Activated CD4-positive, alpha-beta memory T cell treated with anti-CD3 and anti-CD28 coated beads, Interleukin-2, amount 10 ng/mL, durations not matched to agents 7 days and 5 days (primary cell): Measurements from ENCODE around the gene CYB561A3. TPM values are rescaled to one million over a fixed set of nuclear protein-coding genes. Genes with fewer than 3 reads are reported as not detected.
"Not testable (repeated sequence)": the region's sequence is repeated elsewhere in the genome, so short reads cannot be mapped to it uniquely, and the experiment has no call there.

Source experiments
- CTCF ChIA-PET: fragments of 350-600 bp; sonication (Branson Sonifier 250); formaldehyde crosslinking; loops from one replicate; lab custom pipeline; 2021; ENCODE audit warnings: antibody characterized with exemption, inconsistent platforms; lab: Charles Lee
- POLR2A ChIA-PET: fragments of 350-600 bp; sonication (Branson Sonifier 250); formaldehyde crosslinking; loops from one replicate; lab custom pipeline; 2021; ENCODE audit warnings: antibody characterized with exemption; lab: Charles Lee
- DNase-seq: peaks from one replicate; pipeline ENCODE4 v3.0.0-alpha.2; 2020
- H3K27ac Mint-ChIP-seq: one replicate; pipeline ENCODE4 v1.8.0; 2021; ENCODE audit warnings: mild to moderate bottlenecking, mixed read lengths
- H3K27me3 Mint-ChIP-seq: one replicate; pipeline ENCODE4 v1.8.0; 2021; ENCODE audit warnings: mixed read lengths
- H3K36me3 Mint-ChIP-seq: one replicate; pipeline ENCODE4 v1.8.0; 2021; ENCODE audit warnings: low read depth, mixed read lengths
- H3K4me1 Mint-ChIP-seq: one replicate; pipeline ENCODE4 v1.8.0; 2021; ENCODE audit warnings: mixed read lengths
- H3K4me3 Mint-ChIP-seq: one replicate; pipeline ENCODE4 v1.8.0; 2021; ENCODE audit warnings: mild to moderate bottlenecking, mixed read lengths
- H3K9me3 Mint-ChIP-seq: one replicate; pipeline ENCODE4 v1.8.0; 2021; ENCODE audit warnings: mixed read lengths
- total RNA-seq, 2 experiments: library from RNA; stranded (reverse); gene quantifications; one replicate each; pipeline ENCODE4 v1.2.3, GENCODE V29; 2021

Gene CYB561A3
- total RNA-seq, 2 experiments from 2014 or later = 36.0 to 38.6 TPM

- DNase-seq = no peak
- Mint-ChIP-seq H3K27ac (no peak overlapping the region), H3K9me3 (peaks cover 3% of the 10 kb centered on the region), H3K4me3 (no peak overlapping the region), H3K36me3 (no peaks in the 10 kb centered on the region), H3K27me3 (no peaks in the 10 kb centered on the region), H3K4me1 (peaks cover 8% of the 10 kb centered on the region)
- ChIA-PET POLR2A (interaction anchor here (1.2 to 3.6 kb wide), 5 partner anchors 22 to 90 kb away, joined by 3 to 48 read pairs (median 7); partner anchors contain the start of genes CPSF7, CYB561A3, DDB1 and SDHAF2), CTCF (interaction anchor here (0.6 to 9.7 kb wide), 19 partner anchors 13 to 390 kb away, joined by 3 to 289 read pairs (median 8); partner anchors contain the start of genes CYB561A3, DDB1, TKFC and TMEM138)
These were observed 22.9 kb upstream of the CYB561A3 start for GRCh38 chr11:61384271-61385242.

- not testable (repeated sequence) for H3K36me3 Mint-ChIP-seq, H3K4me1 Mint-ChIP-seq, H3K9me3 Mint-ChIP-seq, DNase-seq, H3K27me3 Mint-ChIP-seq, H3K27ac Mint-ChIP-seq, H3K4me3 Mint-ChIP-seq
- CTCF ChIA-PET = interaction anchor here (2.5 to 9.7 kb wide), 6 partner anchors 13 to 132 kb away, joined by 8 to 289 read pairs (median 39); partner anchors contain the start of genes CYB561A3, DDB1, TKFC and TMEM138
- POLR2A ChIA-PET = interaction anchor here (2.2 to 3.6 kb wide), 2 partner anchors 22 to 49 kb away, joined by 7 to 48 read pairs; partner anchors contain the start of genes CYB561A3, DDB1, TKFC and TMEM138
These were observed 22.2 kb upstream of the CYB561A3 start for GRCh38 chr11:61383859-61384258.

- Mint-ChIP-seq H3K27ac (no peak overlapping the region), H3K36me3 (peaks cover 8% of the 10 kb centered on the region), H3K4me1 (peaks cover 8% of the 10 kb centered on the region), H3K27me3 (no peaks in the 10 kb centered on the region), H3K9me3 (no peaks in the 10 kb centered on the region), H3K4me3 (no peak overlapping the region)
- POLR2A ChIA-PET = interaction anchor here (1.0 to 1.2 kb wide), 2 partner anchors 19 to 45 kb away, joined by 4 to 8 read pairs; partner anchors contain the start of genes CYB561A3 and TMEM138
- CTCF ChIA-PET = interaction anchor here (0.6 to 9.7 kb wide), 3 partner anchors 17 to 127 kb away, joined by 3 to 289 read pairs (median 66); partner anchors contain the start of genes CYB561A3, DDB1, TKFC and TMEM138
- no peak for DNase-seq
These were observed 19.2 kb upstream of the CYB561A3 start for GRCh38 chr11:61380884-61381283.

GRCh38 chr11:61378713-61379313, 17.1 kb upstream of the CYB561A3 start:
- ChIA-PET POLR2A (no interaction called here), CTCF (no interaction called here)
- DNase-seq = no peak
- Mint-ChIP-seq H3K4me3 (no peak overlapping the region), H3K4me1 (no peaks in the 10 kb centered on the region), H3K9me3 (peaks cover 3% of the 10 kb centered on the region), H3K27ac (no peak overlapping the region), H3K27me3 (no peaks in the 10 kb centered on the region), H3K36me3 (peaks cover 20% of the 10 kb centered on the region)

GRCh38 chr11:61377461-61378160, 15.9 kb upstream of the CYB561A3 start:
- Mint-ChIP-seq H3K9me3 (peaks cover 5% of the 10 kb centered on the region), H3K4me1 (no peaks in the 10 kb centered on the region), H3K4me3 (no peak overlapping the region), H3K36me3 (peaks cover 23% of the 10 kb centered on the region), H3K27me3 (no peaks in the 10 kb centered on the region), H3K27ac (no peak overlapping the region)
- ChIA-PET CTCF (no interaction called here), POLR2A (interaction anchor here (1.4 kb wide), 1 partner anchor 10 kb away, joined by 4 read pairs; no protein-coding TSS in a partner anchor)
- DNase-seq = no peak

GRCh38 chr11:61375761-61376108, 14.1 kb upstream of the CYB561A3 start:
- ChIA-PET CTCF (interaction anchor here (0.8 to 2.9 kb wide), 2 partner anchors 10 to 59 kb away, joined by 8 to 13 read pairs; no protein-coding TSS in a partner anchor), POLR2A (interaction anchor here (2.2 kb wide), 1 partner anchor 13 kb away, joined by 19 read pairs; the partner anchor contains the start of genes CYB561A3 and TMEM138)
- no peak overlapping the region for H3K4me3 Mint-ChIP-seq
- H3K9me3 Mint-ChIP-seq = peaks cover 7% of the 10 kb centered on the region
- peaks cover 33% of the 10 kb centered on the region for H3K36me3 Mint-ChIP-seq
- no peak for DNase-seq
- no peaks in the 10 kb centered on the region for H3K27me3 Mint-ChIP-seq
- no peaks in the 10 kb centered on the region for H3K4me1 Mint-ChIP-seq
- H3K27ac Mint-ChIP-seq = no peak overlapping the region

GRCh38 chr11:61372659-61373420, 11.2 kb upstream of the CYB561A3 start:
- ChIA-PET CTCF (interaction anchor here (0.7 kb wide), 1 partner anchor 40 kb away, joined by 3 read pairs; no protein-coding TSS in a partner anchor), POLR2A (no interaction called here)
- DNase-seq = no peak
- Mint-ChIP-seq H3K4me1 (peaks cover 10% of the 10 kb centered on the region), H3K4me3 (no peak overlapping the region), H3K9me3 (peaks cover 7% of the 10 kb centered on the region), H3K36me3 (peaks cover 61% of the 10 kb centered on the region), H3K27me3 (no peaks in the 10 kb centered on the region), H3K27ac (no peak overlapping the region)

- ChIA-PET POLR2A (interaction anchor here (2.0 to 3.6 kb wide), 2 partner anchors 9 to 35 kb away, joined by 8 to 25 read pairs; partner anchors contain the start of genes CYB561A3 and TMEM138), CTCF (interaction anchor here (0.8 to 2.1 kb wide), 5 partner anchors 13 to 76 kb away, joined by 3 to 11 read pairs (median 4); no protein-coding TSS in a partner anchor)
- Mint-ChIP-seq H3K36me3 (peaks cover 68% of the 10 kb centered on the region), H3K9me3 (peaks cover 7% of the 10 kb centered on the region), H3K4me3 (no peak overlapping the region), H3K27ac (peak overlapping the region; percentile 12), H3K4me1 (peaks cover 10% of the 10 kb centered on the region), H3K27me3 (no peaks in the 10 kb centered on the region)
- no peak for DNase-seq
These were observed 8.8 kb upstream of the CYB561A3 start for GRCh38 chr11:61370349-61371005.

GRCh38 chr11:61369372-61370348, 8.0 kb upstream of the CYB561A3 start:
- Mint-ChIP-seq H3K4me3 (no peak overlapping the region), H3K36me3 (peaks cover 65% of the 10 kb centered on the region), H3K4me1 (peaks cover 10% of the 10 kb centered on the region), H3K27ac (no peak overlapping the region), H3K27me3 (no peaks in the 10 kb centered on the region), H3K9me3 (peaks cover 4% of the 10 kb centered on the region)
- ChIA-PET POLR2A (interaction anchor here (0.9 to 3.6 kb wide), 4 partner anchors 8 to 34 kb away, joined by 3 to 25 read pairs (median 8); partner anchors contain the start of genes CYB561A3 and TMEM138), CTCF (interaction anchor here (0.8 to 2.1 kb wide), 3 partner anchors 13 to 33 kb away, joined by 3 to 11 read pairs (median 10); no protein-coding TSS in a partner anchor)
- no peak for DNase-seq

GRCh38 chr11:61368646-61369045, 7.0 kb upstream of the CYB561A3 start:
- ChIA-PET CTCF (no interaction called here), POLR2A (interaction anchor here (1.1 to 3.6 kb wide), 3 partner anchors 7 to 32 kb away, joined by 4 to 25 read pairs (median 7); partner anchors contain the start of genes CYB561A3 and TMEM138)
- Mint-ChIP-seq H3K4me1 (peaks cover 14% of the 10 kb centered on the region), H3K9me3 (peaks cover 4% of the 10 kb centered on the region), H3K27ac (no peak overlapping the region), H3K27me3 (no peaks in the 10 kb centered on the region), H3K36me3 (peaks cover 71% of the 10 kb centered on the region), H3K4me3 (no peak overlapping the region)
- no peak for DNase-seq
